ENCODE results near the gene SETD7. TPM values are rescaled to one million over a fixed set of nuclear protein-coding genes. Genes with fewer than 3 reads are reported as not detected.

The SETD7 gene
- total and polyA plus RNA-seq, 2 of the 8 experiments (the other 6 are each of a cell fraction or from before 2014, with no cell fraction given), result 1.5 to 4.6 TPM

DNA sequence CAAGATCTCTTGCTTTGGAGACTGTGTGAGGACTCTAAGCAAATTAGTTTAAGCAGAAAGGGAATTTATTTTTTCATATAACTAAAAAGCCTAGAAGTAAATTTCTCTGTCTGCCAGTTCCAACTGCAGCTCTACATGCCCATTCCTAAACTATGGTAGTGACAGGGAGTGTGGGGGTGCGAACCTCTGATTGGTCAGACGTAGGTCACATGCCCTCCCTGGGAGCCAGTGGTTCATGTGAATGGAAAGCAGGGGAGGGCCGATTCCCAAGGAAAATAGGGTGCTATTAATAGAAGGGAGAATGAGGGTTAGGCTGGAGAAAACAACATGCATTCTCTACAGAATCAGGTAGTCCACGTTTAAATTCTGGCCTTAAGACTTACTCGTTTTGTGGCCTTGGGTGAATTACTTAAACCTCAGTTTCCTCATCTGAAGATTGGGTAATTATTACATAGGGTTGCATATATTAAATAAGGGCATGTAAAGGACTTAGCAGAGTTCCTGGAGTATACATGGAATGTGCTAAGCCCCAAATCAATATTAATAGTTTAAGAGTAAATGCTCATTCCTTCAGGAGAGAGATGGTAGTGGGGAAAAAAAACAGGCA is 94.9 kb downstream of the SETD7 start:
- POLR2A ChIA-PET (ENCODE audit: partially characterized antibody), result interaction anchor here (1.0 kb wide), 1 partner anchor 8 kb away, joined by 3 read pairs; no protein-coding TSS in a partner anchor
- Histone ChIP-seq H2BK12ac (ENCODE audit: low read depth, low read length) (no peak overlapping the region), H3K36me3 (ENCODE audit: control insufficient read depth in 2 of 4, insufficient read depth in 4 of 4, low read length in 3 of 4) (no peaks in the 10 kb centered on the region), H3K14ac (ENCODE audit: insufficient read length) (no peak overlapping the region), H3K79me1 (ENCODE audit: low read depth, low read length) (peaks cover 4% of the 10 kb centered on the region; the same call in 1 of the 2 replicates), H3K9ac (replicated peaks in 1 of 4; ENCODE audit: extremely low read depth in 1 of 4, low read depth in 3 of 4, low read length in 3 of 4) (no peak overlapping the region; a peak in 2 of 7 replicates), H2AFZ (ENCODE audit: low read length) (no peak overlapping the region), H2BK15ac (ENCODE audit: low read length) (no peak overlapping the region), H3K4me2 (ENCODE audit: insufficient read depth in 1 of 2, low read depth in 2 of 2, low read length in 2 of 2) (peak overlapping the region; percentile 34 to 46), H3K27ac (ENCODE audit: low read depth, low read length) (0 out of 2 replicates have a peak overlapping the region, but pooled peaks have one; percentile 32), H3K9me3 (ENCODE audit: insufficient read depth in 2 of 2, low read depth in 1 of 2, low read length in 1 of 2) (no peaks in the 10 kb centered on the region), H3K27me3 (replicated peaks in 1 of 4; ENCODE audit: control insufficient read depth in 3 of 4, extremely low read depth in 1 of 4, insufficient read depth in 3 of 4, low read length in 3 of 4) (no peaks in the 10 kb centered on the region), H3K23me2 (ENCODE audit: low read depth, low read length) (no peaks in the 10 kb centered on the region), H3K4me1 (replicated peaks in 1 of 4; ENCODE audit: control insufficient read depth in 3 of 4, insufficient read depth in 4 of 4, low read length in 3 of 4) (peaks cover 2 to 10% (median 6%) of the 10 kb centered on the region in 4 experiments; a peak in 4 of 7 replicates), H3K4me3 (ENCODE audit: extremely low read depth in 1 of 4, insufficient read depth in 2 of 4, low read depth in 3 of 4, low read length in 4 of 4) (peak overlapping the region in 1 of 4 experiments; percentile 23; a peak in 2 of 8 replicates), H4K20me1 (replicated peaks in 1 of 2; ENCODE audit: control insufficient read depth in 1 of 2, insufficient read depth in 2 of 2, low read length in 2 of 2) (no peaks in the 10 kb centered on the region), H4K5ac (ENCODE audit: insufficient read length, low read depth, low read length) (no peak overlapping the region), H2AK5ac (ENCODE audit: low read depth, low read length) (no peak overlapping the region), H3K23ac (ENCODE audit: insufficient read length) (no peak overlapping the region), H2BK20ac (ENCODE audit: low read length) (no peak overlapping the region), H3K18ac (ENCODE audit: extremely low read depth, low read length) (no peak overlapping the region), H3K4ac (replicated peaks; ENCODE audit: insufficient read length, low read depth, low read length) (no peak overlapping the region), H2BK5ac (ENCODE audit: low read depth, low read length) (no peak overlapping the region), H4K8ac (ENCODE audit: extremely low read depth, insufficient read depth, low read length) (no peak overlapping the region), H3K79me2 (ENCODE audit: control insufficient read depth in 1 of 2, insufficient read depth in 2 of 2, low read length in 2 of 2) (peaks cover 0 to 83% of the 10 kb centered on the region in 2 experiments; a peak in 2 of 4 replicates), H3K56ac (replicated peaks; ENCODE audit: insufficient read length, low read depth, low read length) (no peak overlapping the region), H4K91ac (replicated peaks; ENCODE audit: insufficient read length, low read length) (no peak overlapping the region), H2BK120ac (replicated peaks; ENCODE audit: low read depth, low read length) (no peak overlapping the region)
- TF ChIP-seq, protein P1, sequence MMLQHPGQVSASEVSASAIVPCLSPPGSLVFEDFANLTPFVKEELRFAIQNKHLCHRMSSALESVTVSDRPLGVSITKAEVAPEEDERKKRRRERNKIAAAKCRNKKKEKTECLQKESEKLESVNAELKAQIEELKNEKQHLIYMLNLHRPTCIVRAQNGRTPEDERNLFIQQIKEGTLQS (IDR thresholded peaks at IDR 0.05; ENCODE audit: insufficient read depth, low read depth, low read length), result peak; percentile 83
- no peak for TF ChIP-seq CTBP2 (IDR thresholded peaks at IDR 0.05; ENCODE audit: borderline replicate concordance, insufficient read depth, insufficient read length, low read length)
- TF ChIP-seq, protein P2, sequence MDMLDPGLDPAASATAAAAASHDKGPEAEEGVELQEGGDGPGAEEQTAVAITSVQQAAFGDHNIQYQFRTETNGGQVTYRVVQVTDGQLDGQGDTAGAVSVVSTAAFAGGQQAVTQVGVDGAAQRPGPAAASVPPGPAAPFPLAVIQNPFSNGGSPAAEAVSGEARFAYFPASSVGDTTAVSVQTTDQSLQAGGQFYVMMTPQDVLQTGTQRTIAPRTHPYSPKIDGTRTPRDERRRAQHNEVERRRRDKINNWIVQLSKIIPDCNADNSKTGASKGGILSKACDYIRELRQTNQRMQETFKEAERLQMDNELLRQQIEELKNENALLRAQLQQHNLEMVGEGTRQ (IDR thresholded peaks at IDR 0.05; ENCODE audit: low read length), result peak; percentile 91
- FAIRE-seq (peak; percentile 68), DNase-seq (ENCODE audit: low read depth in 1 of 2, low spot score in 2 of 2) (peak in 1 of 2 experiments; percentile 67)
- CTCF ChIA-PET (ENCODE audit: partially characterized antibody), result interaction anchor here (0.9 to 1.8 kb wide), 5 partner anchors 8 to 167 kb away, joined by 3 to 4 read pairs (median 4); no protein-coding TSS in a partner anchor
- WGBS, 2 experiments (ENCODE audit: extremely low coverage in 1 of 2, insufficient coverage in 1 of 2, insufficient read length in 1 of 2, insufficient replicate concordance in 2 of 2, low coverage in 1 of 2, low lambda C conversion rate in 2 of 2, missing lambda C conversion rate in 1 of 2), result 28% methylated on average over 5 of the region's 5 CpGs; no CpG with 5 or more reads in 1 of the 2 experiments

All from H1 (cell line).